ENCODE measurements around the gene FLII.

DNA sequence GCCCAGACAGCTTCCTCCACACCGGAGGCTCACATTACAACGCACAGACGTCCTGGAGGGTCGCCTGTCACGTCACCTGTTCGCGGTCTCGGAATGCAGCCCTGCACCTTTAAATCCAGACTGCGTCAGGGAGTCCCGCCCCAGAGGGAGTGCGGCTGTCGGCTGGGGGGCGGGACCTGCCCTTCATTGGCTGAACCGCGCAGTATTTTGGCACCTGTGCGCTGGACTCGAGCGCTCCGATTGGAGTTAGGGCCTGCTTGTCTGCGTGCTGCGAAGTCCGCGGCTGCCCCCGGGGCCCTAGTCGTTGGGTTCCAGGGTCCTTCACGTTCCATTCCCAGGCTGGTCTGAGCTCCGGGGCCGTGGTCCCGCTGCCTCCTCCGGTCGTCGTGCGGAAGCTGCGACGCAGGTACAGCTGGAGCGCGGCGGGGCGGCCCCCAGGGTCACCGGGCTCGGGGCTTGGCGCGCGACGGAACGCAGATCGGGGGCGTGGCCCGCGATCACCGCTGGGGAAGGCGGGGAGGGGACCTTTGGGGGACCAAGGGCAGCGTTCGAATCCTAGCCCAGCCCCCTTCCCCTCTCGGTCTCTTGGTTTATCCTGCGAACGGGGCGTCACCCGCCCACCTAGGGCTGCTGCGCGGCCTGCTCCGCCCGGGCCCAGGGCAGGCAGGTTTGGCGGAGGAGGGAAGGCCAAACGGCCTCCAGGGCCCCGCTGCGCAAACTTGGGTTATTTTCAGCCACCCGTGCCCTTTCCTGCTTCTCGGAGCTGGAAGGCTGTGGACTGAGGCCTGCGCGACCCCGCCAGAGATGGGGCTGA, 2.0 kb upstream of the FLII start, which contains the start of gene MIEF2:
- TF ChIP-seq, protein P1, sequence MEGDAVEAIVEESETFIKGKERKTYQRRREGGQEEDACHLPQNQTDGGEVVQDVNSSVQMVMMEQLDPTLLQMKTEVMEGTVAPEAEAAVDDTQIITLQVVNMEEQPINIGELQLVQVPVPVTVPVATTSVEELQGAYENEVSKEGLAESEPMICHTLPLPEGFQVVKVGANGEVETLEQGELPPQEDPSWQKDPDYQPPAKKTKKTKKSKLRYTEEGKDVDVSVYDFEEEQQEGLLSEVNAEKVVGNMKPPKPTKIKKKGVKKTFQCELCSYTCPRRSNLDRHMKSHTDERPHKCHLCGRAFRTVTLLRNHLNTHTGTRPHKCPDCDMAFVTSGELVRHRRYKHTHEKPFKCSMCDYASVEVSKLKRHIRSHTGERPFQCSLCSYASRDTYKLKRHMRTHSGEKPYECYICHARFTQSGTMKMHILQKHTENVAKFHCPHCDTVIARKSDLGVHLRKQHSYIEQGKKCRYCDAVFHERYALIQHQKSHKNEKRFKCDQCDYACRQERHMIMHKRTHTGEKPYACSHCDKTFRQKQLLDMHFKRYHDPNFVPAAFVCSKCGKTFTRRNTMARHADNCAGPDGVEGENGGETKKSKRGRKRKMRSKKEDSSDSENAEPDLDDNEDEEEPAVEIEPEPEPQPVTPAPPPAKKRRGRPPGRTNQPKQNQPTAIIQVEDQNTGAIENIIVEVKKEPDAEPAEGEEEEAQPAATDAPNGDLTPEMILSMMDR (conservative IDR thresholded peaks at IDR 0.05; ENCODE audit: low read depth in 2 of 2), result no peak
- TF ChIP-seq EZH2phosphoT487 (IDR thresholded peaks at IDR 0.05; ENCODE audit: unreplicated experiment) (no peak), POLR2AphosphoS5 (IDR thresholded peaks at IDR 0.05; ENCODE audit: low read depth) (peak; percentile 72), EZH2 (IDR thresholded peaks at IDR 0.05; ENCODE audit: low read depth, unreplicated experiment) (no peak), NANOG (IDR thresholded peaks at IDR 0.05; ENCODE audit: borderline replicate concordance) (no peak), JUNB (IDR thresholded peaks at IDR 0.05; ENCODE audit: unreplicated experiment) (no peak), STAT1 (IDR thresholded peaks at IDR 0.05; ENCODE audit: unreplicated experiment) (no peak), CREB1 (CRISPR knock-in tag; IDR thresholded peaks at IDR 0.05; ENCODE audit: low read depth) (peak; percentile 82)
- TF ChIP-seq, protein P2, sequence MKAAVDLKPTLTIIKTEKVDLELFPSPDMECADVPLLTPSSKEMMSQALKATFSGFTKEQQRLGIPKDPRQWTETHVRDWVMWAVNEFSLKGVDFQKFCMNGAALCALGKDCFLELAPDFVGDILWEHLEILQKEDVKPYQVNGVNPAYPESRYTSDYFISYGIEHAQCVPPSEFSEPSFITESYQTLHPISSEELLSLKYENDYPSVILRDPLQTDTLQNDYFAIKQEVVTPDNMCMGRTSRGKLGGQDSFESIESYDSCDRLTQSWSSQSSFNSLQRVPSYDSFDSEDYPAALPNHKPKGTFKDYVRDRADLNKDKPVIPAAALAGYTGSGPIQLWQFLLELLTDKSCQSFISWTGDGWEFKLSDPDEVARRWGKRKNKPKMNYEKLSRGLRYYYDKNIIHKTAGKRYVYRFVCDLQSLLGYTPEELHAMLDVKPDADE (IDR thresholded peaks at IDR 0.05), result peak; percentile 17; the same call in 1 of the 2 replicates
- TF ChIP-seq, protein P3, sequence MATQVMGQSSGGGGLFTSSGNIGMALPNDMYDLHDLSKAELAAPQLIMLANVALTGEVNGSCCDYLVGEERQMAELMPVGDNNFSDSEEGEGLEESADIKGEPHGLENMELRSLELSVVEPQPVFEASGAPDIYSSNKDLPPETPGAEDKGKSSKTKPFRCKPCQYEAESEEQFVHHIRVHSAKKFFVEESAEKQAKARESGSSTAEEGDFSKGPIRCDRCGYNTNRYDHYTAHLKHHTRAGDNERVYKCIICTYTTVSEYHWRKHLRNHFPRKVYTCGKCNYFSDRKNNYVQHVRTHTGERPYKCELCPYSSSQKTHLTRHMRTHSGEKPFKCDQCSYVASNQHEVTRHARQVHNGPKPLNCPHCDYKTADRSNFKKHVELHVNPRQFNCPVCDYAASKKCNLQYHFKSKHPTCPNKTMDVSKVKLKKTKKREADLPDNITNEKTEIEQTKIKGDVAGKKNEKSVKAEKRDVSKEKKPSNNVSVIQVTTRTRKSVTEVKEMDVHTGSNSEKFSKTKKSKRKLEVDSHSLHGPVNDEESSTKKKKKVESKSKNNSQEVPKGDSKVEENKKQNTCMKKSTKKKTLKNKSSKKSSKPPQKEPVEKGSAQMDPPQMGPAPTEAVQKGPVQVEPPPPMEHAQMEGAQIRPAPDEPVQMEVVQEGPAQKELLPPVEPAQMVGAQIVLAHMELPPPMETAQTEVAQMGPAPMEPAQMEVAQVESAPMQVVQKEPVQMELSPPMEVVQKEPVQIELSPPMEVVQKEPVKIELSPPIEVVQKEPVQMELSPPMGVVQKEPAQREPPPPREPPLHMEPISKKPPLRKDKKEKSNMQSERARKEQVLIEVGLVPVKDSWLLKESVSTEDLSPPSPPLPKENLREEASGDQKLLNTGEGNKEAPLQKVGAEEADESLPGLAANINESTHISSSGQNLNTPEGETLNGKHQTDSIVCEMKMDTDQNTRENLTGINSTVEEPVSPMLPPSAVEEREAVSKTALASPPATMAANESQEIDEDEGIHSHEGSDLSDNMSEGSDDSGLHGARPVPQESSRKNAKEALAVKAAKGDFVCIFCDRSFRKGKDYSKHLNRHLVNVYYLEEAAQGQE (IDR thresholded peaks at IDR 0.05; ENCODE audit: unreplicated experiment), result no peak
- TF ChIP-seq, protein P4, sequence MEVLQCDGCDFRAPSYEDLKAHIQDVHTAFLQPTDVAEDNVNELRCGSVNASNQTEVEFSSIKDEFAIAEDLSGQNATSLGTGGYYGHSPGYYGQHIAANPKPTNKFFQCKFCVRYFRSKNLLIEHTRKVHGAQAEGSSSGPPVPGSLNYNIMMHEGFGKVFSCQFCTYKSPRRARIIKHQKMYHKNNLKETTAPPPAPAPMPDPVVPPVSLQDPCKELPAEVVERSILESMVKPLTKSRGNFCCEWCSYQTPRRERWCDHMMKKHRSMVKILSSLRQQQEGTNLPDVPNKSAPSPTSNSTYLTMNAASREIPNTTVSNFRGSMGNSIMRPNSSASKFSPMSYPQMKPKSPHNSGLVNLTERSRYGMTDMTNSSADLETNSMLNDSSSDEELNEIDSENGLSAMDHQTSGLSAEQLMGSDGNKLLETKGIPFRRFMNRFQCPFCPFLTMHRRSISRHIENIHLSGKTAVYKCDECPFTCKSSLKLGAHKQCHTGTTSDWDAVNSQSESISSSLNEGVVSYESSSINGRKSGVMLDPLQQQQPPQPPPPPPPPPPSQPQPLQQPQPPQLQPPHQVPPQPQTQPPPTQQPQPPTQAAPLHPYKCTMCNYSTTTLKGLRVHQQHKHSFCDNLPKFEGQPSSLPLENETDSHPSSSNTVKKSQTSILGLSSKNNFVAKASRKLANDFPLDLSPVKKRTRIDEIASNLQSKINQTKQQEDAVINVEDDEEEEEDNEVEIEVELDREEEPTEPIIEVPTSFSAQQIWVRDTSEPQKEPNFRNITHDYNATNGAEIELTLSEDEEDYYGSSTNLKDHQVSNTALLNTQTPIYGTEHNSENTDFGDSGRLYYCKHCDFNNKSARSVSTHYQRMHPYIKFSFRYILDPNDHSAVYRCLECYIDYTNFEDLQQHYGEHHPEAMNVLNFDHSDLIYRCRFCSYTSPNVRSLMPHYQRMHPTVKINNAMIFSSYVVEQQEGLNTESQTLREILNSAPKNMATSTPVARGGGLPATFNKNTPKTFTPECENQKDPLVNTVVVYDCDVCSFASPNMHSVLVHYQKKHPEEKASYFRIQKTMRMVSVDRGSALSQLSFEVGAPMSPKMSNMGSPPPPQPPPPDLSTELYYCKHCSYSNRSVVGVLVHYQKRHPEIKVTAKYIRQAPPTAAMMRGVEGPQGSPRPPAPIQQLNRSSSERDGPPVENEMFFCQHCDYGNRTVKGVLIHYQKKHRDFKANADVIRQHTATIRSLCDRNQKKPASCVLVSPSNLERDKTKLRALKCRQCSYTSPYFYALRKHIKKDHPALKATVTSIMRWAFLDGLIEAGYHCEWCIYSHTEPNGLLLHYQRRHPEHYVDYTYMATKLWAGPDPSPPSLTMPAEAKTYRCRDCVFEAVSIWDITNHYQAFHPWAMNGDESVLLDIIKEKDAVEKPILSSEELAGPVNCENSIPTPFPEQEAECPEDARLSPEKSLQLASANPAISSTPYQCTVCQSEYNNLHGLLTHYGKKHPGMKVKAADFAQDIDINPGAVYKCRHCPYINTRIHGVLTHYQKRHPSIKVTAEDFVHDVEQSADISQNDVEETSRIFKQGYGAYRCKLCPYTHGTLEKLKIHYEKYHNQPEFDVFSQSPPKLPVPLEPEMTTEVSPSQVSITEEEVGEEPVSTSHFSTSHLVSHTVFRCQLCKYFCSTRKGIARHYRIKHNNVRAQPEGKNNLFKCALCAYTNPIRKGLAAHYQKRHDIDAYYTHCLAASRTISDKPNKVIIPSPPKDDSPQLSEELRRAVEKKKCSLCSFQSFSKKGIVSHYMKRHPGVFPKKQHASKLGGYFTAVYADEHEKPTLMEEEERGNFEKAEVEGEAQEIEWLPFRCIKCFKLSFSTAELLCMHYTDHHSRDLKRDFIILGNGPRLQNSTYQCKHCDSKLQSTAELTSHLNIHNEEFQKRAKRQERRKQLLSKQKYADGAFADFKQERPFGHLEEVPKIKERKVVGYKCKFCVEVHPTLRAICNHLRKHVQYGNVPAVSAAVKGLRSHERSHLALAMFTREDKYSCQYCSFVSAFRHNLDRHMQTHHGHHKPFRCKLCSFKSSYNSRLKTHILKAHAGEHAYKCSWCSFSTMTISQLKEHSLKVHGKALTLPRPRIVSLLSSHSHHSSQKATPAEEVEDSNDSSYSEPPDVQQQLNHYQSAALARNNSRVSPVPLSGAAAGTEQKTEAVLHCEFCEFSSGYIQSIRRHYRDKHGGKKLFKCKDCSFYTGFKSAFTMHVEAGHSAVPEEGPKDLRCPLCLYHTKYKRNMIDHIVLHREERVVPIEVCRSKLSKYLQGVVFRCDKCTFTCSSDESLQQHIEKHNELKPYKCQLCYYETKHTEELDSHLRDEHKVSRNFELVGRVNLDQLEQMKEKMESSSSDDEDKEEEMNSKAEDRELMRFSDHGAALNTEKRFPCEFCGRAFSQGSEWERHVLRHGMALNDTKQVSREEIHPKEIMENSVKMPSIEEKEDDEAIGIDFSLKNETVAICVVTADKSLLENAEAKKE (CRISPR knock-in tag; IDR thresholded peaks at IDR 0.05), result no peak
